ENCODE data around the gene CBLN3.

CBLN3 gene

DNA sequence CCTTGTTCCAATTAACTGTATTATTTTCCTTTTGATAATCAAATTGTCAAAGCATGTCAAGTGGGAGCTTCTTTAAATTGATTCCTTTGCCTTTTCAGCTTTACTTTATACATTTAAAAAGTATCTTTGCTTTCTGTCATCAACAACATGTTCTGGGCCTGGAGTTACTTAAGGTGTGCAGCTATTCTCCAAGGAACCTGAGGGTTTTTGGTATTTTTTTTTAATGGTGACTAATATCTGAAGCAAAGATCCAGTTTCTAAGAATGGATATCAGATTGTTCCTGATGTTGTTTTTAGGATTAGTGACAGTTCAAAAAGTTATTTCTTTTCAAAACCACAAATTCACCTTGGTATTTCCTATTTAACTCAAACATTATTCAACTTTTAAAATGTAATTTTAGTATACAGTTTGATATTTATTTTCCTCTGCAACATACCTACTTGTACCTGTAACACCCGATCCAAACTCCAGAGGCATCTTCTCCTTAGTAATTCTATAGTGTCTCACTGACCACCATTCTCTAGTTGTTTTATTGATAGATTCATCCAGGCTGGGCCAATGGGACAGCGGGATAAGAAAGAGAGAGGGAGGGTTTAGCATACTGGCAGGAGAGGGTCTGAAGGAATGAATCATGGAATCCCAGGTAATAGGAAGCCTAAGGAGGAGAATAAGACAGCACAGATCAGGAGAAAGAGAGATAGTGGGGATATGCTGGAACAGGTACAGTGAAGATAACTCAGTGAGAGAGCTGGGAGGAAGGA is 3.1 kb downstream of the CBLN3 start:
- no peak for DNase-seq

- no peak for DNase-seq
These were observed 3.8 kb downstream of the CBLN3 start for GRCh38 chr14:24425704-24426103.

GRCh38 chr14:24422694-24423601 is 6.5 kb downstream of the CBLN3 start:
- DNase-seq, result no peak

- no peak for DNase-seq
These were observed 7.2 kb downstream of the CBLN3 start for GRCh38 chr14:24422261-24422660.

- no peak for DNase-seq
These were observed 11.0 kb downstream of the CBLN3 start for GRCh38 chr14:24418492-24418873.

GRCh38 chr14:24417832-24418491 is 11.5 kb downstream of the CBLN3 start:
- DNase-seq, result no peak

- DNase-seq, result no peak
These were observed 12.4 kb downstream of the CBLN3 start for GRCh38 chr14:24416932-24417619.

DNA sequence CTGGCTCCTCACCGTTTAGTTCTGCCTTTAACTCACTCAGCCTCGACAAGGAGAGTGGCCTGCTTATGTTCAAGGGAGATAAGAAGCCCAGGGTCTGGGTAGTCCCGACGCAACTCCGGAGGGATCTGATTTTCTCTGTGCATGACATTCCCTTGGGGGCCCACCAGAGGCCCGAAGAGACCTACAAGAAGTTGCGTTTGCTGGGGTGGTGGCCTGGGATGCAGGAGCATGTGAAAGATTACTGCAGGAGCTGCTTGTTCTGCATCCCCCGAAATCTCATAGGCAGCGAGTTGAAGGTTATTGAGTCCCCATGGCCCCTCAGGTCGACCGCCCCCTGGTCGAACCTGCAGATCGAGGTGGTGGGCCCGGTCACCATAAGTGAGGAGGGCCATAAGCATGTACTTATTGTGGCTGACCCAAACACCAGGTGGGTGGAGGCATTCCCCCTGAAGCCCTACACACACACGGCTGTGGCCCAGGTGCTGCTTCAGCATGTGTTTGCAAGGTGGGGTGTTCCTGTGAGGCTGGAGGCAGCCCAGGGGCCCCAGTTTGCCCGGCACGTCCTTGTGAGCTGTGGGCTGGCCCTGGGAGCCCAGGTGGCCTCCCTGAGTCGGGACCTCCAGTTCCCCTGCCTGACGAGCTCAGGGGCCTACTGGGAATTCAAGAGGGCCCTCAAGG is 13.1 kb downstream of the CBLN3 start:
- DNase-seq, result no peak

DNA sequence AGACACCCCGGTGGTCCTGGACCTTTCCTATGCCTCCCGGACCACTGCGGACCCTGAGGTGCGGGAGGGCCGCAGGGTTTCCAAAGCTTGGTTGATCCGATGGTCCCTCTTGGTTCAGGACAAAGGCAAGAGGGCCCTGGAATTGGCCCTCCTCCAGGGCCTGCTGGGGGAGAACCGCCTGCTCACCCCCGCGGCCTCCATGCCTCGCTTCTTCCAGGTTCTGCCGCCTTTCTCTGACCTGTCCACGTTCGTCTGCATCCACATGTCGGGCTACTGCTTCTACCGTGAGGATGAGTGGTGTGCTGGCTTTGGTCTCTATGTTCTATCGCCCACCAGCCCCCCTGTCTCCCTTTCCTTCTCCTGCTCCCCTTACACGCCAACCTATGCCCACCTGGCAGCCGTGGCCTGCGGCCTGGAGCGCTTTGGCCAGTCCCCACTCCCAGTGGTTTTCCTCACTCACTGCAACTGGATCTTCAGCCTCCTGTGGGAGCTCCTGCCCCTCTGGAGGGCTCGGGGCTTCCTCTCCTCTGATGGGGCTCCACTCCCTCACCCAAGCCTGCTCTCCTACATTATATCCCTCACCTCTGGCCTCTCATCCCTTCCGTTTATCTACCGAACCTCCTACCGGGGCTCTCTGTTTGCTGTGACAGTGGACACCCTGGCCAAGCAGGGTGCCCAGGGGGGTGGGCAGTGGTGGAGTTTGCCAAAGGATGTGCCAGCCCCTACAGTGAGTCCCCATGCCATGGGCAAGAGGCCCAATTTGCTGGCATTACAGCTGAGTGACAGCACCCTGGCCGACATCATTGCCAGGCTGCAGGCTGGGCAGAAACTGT is 13.8 kb downstream of the CBLN3 start:
- DNase-seq, result no peak

DNA sequence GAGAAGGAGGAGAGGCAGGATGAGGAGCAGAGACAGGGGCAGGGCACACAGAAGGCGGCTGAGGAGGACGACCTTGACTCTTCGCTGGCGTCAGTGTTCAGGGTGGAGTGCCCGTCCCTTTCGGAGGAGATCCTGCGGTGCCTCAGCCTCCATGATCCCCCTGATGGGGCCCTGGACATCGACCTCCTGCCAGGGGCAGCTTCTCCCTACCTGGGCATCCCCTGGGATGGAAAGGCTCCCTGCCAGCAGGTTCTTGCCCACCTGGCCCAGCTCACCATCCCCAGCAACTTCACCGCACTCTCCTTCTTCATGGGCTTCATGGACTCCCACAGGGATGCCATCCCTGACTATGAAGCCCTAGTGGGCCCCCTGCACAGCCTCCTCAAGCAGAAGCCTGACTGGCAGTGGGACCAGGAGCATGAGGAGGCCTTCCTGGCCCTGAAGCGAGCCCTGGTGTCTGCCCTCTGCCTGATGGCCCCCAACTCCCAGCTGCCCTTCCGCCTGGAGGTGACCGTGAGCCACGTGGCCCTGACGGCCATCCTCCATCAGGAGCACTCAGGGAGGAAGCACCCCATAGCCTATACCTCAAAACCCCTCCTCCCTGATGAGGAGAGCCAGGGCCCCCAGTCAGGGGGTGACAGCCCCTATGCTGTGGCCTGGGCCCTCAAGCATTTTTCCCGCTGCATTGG is 14.6 kb downstream of the CBLN3 start:
- no peak for DNase-seq

DNA sequence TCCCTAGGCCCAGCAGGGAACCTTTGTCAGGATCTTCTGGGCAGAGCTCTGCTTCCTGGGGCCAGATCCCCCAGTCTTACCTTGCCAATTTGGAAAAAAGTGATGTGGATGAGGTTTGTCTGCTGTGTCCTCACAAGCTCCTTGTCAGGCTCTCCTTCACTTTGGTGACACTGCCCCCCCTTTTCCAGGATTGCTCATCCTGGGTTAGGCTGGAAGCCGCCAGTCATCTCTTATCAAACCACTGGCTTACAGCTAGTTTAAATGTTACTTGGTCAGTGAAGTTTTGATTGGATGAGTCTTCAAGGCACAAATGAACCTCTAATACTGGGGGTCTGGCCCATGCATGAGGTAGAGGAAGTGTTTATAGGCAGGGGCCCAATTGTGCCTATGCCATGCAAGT is 15.4 kb downstream of the CBLN3 start:
- no peak for DNase-seq

- DNase-seq, result no peak
These were observed 17.8 kb downstream of the CBLN3 start for GRCh38 chr14:24411443-24412389.

DNA sequence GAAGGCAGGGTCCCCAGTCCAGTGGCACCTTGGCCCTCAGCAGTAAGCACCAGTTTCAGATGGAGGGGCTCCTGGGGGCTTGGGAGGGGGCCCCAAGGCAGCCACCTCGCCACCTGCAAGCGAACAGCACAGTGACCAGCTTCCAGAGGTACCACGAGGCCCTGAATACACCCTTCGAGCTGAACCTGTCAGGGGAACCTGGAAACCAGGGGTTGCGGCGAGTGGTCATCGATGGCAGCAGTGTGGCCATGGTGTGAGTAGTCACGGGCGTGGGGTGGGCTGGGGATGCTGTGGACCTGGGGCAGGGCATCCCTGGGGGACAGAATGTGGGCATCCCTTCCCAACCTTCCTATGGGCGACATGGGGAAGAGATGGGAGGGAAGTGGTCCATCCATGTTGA is 19.5 kb downstream of the CBLN3 start:
- DNase-seq, result no peak

DNA sequence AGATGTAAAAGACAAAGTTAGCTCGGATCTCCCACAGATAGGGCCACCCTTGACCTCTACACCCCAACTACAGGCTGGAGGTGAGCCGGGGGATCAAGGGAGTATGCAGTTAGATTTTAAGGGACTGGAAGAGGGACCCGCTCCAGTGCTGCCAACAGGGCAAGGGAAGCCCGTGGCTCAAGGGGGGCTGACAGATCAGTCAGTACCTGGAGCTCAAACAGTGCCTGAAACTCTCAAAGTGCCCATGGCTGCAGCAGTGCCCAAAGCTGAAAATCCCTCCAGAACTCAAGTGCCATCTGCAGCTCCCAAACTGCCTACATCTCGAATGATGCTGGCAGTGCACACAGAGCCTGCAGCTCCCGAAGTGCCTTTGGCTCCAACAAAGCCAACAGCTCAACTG is 20.3 kb downstream of the CBLN3 start:
- no peak for DNase-seq

- DNase-seq, result no peak
These were observed 20.7 kb downstream of the CBLN3 start for GRCh38 chr14:24408764-24409163.

DNA sequence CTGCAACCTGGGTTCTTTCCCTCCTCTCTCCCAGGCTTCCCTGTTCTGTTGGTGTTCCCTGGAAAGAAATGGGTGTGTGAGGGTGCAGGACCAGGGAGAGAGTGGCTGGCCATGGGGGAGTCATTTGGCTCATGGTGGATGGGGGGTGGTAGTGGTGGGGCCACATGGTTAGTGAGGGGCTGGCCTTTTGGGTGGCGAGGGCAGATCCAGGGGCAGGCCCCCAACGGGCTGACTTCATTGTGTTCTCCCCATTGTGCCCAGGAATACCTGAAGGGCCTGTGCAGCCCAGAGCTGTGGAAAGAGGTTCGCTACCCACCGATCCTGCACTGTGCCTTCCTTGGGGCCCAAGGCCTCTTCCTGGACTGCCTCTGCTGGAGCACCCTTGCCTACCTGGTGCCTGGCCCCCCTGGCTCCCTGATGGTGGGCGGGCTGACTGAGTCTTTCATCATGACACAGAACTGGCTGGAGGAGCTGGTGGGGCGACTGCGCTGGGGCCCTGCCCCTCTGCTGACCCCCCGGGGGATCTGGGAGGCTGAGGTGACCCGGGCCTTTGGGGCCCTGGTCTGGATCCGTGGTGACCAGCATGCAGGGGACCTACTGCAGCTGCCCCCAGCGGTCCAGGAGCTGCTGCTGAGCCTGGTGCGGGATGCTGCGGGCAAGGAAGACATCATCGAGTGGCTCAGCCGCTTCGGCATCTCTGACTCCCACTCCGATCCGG is 21.7 kb downstream of the CBLN3 start:
- no peak for DNase-seq

GRCh38 chr14:24406416-24406815 is 23.1 kb downstream of the CBLN3 start:
- no peak for DNase-seq

GRCh38 chr14:24404814-24405213 is 24.7 kb downstream of the CBLN3 start:
- no peak for DNase-seq

Measured in right kidney (tissue), 1 donor.